Activated T-helper 1 cell treated with Interleukin-2 at 50 U/mL for 16 hours (primary cell): ENCODE measurements around the gene FCN2.

Experiments
- DNase-seq: peaks from one replicate; pipeline ENCODE4 v3.0.0-alpha.2; 2020; ENCODE audit warnings: low read depth

Gene FCN2

GRCh38 chr9:134880484-134881312 lies at the start of gene FCN2:
FCN2 (plus strand) TSS chr9:134880810; CDS start chr9:134880822, 12 bp downstream.
- DNase-seq: no peak

- DNase-seq: no peak
Observed at GRCh38 chr9:134830926-134831720, 49.5 kb upstream of the FCN2 start.

- no peak for DNase-seq
Observed at GRCh38 chr9:134832471-134832870, 48.1 kb upstream of the FCN2 start.

- no peak for DNase-seq
Observed at GRCh38 chr9:134833294-134833880, 47.2 kb upstream of the FCN2 start.

GRCh38 chr9:134834217-134834956 lies 46.2 kb upstream of the FCN2 start:
- DNase-seq: no peak

GRCh38 chr9:134834957-134835419 lies 45.6 kb upstream of the FCN2 start:
- no peak for DNase-seq

GRCh38 chr9:134835448-134835847 lies 45.2 kb upstream of the FCN2 start:
- no peak for DNase-seq

- no peak for DNase-seq
Observed at GRCh38 chr9:134835987-134836386, 44.6 kb upstream of the FCN2 start.

- DNase-seq: no peak
Observed at GRCh38 chr9:134836406-134836970, 44.1 kb upstream of the FCN2 start.

GRCh38 chr9:134837529-134837928 lies 43.1 kb upstream of the FCN2 start:
- no peak for DNase-seq

- no peak for DNase-seq
Observed at GRCh38 chr9:134838651-134839454, 41.8 kb upstream of the FCN2 start.

- DNase-seq: no peak
Observed at GRCh38 chr9:134839455-134840125, 41.0 kb upstream of the FCN2 start.

GRCh38 chr9:134840511-134840910 lies 40.1 kb upstream of the FCN2 start:
- DNase-seq: no peak

- no peak for DNase-seq
Observed at GRCh38 chr9:134841180-134841904, 39.3 kb upstream of the FCN2 start.

GRCh38 chr9:134842321-134842720 lies 38.3 kb upstream of the FCN2 start:
- DNase-seq: no peak

GRCh38 chr9:134843740-134844139 lies 36.9 kb upstream of the FCN2 start:
- no peak for DNase-seq

GRCh38 chr9:134844821-134845220 lies 35.8 kb upstream of the FCN2 start:
- DNase-seq: no peak

GRCh38 chr9:134846187-134846586 lies 34.4 kb upstream of the FCN2 start:
- DNase-seq: no peak

GRCh38 chr9:134846699-134847098 lies 33.9 kb upstream of the FCN2 start:
- no peak for DNase-seq

GRCh38 chr9:134847138-134847537 lies 33.5 kb upstream of the FCN2 start:
- no peak for DNase-seq
